GM12875 (cell line): ENCODE measurements around the gene FAM151A.

ENCODE experiments used
- H3K4me3 ChIP-seq: one replicate; pipeline ENCODE4 v1.5.1; 2011; ENCODE audit warnings: low read depth, low read length, control low read depth
- TF ChIP-seq, protein P1 (sequence below): IDR thresholded peaks from 2 replicates; pipeline ENCODE4 v1.5.1; 2011; ENCODE audit warnings: low read depth, mild to moderate bottlenecking, control low read depth, inconsistent platforms, low read length, moderate library complexity, borderline replicate concordance; ENCODE audit not compliant: insufficient read depth

FAM151A gene

DNA sequence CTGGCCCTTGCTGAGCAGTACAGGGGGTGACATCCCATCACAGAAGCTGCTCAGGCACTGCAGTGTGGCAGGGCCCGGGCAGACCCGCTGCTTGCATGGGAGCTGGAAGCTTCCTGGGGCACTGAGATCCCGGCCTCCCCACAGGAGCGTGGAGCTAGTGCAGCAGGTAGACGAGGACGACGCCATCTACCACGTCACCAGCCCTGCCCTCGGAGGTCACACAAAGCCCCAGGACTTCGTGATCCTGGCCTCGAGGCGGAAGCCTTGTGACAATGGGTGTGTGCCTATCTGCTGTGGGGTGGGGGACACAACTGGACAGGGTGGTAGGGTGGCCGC is 16.4 kb downstream of the FAM151A start:
- no peak overlapping the region for H3K4me3 ChIP-seq
- TF ChIP-seq, protein P1, sequence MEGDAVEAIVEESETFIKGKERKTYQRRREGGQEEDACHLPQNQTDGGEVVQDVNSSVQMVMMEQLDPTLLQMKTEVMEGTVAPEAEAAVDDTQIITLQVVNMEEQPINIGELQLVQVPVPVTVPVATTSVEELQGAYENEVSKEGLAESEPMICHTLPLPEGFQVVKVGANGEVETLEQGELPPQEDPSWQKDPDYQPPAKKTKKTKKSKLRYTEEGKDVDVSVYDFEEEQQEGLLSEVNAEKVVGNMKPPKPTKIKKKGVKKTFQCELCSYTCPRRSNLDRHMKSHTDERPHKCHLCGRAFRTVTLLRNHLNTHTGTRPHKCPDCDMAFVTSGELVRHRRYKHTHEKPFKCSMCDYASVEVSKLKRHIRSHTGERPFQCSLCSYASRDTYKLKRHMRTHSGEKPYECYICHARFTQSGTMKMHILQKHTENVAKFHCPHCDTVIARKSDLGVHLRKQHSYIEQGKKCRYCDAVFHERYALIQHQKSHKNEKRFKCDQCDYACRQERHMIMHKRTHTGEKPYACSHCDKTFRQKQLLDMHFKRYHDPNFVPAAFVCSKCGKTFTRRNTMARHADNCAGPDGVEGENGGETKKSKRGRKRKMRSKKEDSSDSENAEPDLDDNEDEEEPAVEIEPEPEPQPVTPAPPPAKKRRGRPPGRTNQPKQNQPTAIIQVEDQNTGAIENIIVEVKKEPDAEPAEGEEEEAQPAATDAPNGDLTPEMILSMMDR, result no peak

DNA sequence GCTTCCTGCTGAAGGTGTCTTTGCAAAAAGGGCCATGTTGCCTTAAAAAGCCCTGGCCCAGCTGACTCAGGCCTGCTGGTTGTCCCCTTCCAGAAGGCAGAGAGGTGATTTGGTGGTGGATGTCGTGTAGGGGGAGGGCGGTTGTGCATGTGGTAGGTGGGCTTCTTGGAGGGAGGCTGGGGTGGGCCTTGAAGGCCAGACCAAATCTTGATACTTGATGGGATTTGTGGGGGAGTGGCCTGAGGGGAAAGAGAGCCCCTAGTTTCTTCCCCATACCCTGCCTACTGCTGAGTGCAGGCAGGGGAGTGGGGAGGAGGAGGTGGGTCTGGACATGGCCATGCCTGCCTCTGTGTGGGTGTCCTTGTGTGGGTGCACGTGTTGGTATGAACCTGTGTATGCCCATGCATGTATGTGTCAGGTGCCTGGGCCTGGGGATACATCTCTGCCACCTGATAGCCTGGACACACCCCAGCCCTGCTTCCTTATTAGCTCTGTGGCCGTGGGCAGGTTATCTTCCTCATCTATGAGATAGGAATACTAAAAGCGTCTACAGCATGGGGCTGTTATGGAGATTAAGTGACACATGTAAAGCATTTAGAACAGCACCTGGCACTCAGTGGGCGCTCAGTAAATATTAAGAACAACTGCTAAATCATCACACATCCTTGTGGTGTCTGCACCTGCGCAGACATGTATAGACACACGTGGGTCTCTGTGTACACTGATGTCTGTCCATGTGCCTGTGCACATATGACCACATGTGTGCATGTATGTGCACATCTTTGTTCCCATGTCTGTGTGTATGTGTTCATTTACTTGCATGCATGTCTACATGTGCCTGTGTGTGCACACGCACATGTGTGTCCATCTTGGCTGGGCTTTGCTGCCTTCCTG is 17.0 kb downstream of the FAM151A start:
- TF ChIP-seq, protein P1, result no peak
- H3K4me3 ChIP-seq, result no peak overlapping the region

DNA sequence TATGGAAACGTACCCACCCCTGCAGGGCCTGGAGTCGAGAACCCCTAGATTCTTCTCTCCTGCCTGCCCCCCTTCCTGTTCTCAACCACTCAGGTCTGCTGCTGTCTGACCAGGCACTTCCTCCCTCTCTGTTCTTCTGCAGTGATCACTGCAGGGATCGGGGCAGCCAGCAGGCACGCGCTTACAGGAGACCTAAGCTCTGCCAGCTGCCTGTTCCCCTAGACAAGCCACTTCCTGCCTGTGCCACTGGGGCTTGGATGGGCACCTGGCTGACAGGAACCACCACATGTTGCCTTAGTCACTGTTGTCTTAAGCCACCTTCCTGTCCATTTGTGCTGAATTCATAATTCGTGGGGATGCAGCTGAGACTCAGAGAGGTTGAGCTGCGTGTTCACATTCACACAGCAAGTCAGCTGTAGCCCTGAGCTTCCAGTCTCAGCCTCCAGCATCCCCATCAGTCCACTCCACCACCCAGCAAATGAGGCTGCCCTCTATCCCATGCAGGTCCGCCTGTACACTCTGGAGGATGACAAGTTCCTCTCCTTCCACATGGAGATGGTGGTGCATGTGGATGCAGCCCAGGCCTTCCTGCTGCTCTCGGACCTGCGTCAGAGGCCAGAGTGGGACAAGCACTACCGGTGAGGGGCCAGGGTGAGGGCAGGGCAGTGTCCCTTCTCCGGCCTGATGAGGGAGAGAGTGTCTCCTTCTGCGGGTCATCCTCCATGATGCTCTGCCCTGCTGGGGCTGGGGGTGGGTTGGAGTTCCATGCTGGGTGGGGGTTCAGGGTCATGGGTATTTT is 18.6 kb downstream of the FAM151A start:
- no peak overlapping the region for H3K4me3 ChIP-seq
- TF ChIP-seq, protein P1, result no peak

DNA sequence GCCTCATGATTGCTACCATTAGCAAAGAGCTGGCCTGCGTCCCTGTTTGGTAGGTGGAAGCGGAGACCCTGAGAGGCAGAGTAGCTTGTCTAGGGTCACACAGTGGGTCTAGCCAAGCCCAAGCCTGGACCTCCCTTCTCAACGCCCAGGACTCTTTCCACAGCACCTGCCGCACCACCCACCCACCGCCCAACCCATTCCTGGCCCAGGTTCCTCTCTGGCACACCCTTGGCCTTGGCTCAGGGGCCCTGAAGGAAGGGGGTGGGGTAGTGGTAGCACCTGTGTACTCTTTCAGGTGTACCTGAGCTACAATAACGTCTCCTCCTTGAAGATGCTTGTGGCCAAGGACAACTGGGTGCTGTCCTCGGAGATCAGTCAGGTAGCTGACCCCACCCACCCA is 19.3 kb downstream of the FAM151A start:
- TF ChIP-seq, protein P1, result no peak
- H3K4me3 ChIP-seq, result no peak overlapping the region

DNA sequence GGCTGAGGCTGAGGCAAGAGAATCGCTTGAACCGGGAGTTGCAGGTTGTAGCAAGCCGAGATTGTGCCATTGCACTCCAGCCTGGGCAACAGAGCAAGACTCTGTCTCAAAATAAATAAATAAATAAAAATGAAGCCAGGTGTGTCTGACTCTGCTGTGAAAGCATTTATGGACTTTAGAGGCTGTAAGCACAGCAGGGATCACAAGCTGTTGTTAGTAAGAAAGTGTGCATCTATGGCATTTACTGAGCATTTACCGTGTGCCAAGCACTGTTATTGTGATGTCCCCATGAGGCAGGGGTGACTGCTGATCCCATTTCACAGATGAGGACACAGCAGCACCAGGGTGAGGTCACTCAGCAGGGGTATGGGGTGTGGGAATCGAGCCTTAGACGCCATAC is 20.1 kb downstream of the FAM151A start:
- TF ChIP-seq, protein P1, result no peak
- H3K4me3 ChIP-seq, result no peak overlapping the region

DNA sequence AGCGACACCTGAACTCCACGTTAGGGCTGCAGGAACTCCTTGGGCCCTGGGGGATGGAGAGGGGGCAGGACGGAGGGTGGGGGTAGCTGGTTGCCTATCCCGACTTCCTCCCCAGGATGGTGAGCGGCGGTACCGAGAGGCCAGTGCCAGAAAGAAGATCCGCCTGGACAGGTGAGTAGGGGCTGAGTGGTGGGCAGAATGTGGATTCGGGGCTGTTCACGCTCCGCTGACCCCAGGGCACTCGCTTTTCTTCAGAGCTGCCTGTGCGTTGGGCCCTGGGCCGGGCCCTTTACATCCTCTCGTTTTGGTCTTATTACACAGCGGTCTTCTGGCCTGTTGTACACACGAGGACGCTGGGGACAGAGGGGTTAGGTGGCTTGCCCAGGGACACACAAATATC is 20.8 kb downstream of the FAM151A start:
- TF ChIP-seq, protein P1, result no peak
- H3K4me3 ChIP-seq, result no peak overlapping the region

- TF ChIP-seq, protein P1, result no peak
- no peak overlapping the region for H3K4me3 ChIP-seq
Measured at GRCh38 chr1:54601730-54602129, 21.6 kb downstream of the FAM151A start.
